Fibroblast of pulmonary artery (primary cell): ENCODE measurements around the gene MALAT1.

ENCODE experiments used
- DNase-seq: peaks from one replicate; pipeline ENCODE4 v3.0.0-alpha.2; 2010; ENCODE audit warnings: low read depth
- H3K4me3 ChIP-seq: replicated peaks from 2 replicates; pipeline ENCODE4 v1.5.1; 2011; ENCODE audit warnings: low read depth, mild to moderate bottlenecking, control low read depth, low read length, moderate library complexity
- TF ChIP-seq, protein P1 (sequence below): IDR thresholded peaks from 2 replicates; pipeline ENCODE4 v1.5.1; 2011; ENCODE audit warnings: mild to moderate bottlenecking, control low read depth, low read length, inconsistent platforms; ENCODE audit errors: missing control alignments

MALAT1 gene

GRCh38 chr11:65524014-65524740 is 25.3 kb downstream of the MALAT1 start:
- TF ChIP-seq, protein P1, sequence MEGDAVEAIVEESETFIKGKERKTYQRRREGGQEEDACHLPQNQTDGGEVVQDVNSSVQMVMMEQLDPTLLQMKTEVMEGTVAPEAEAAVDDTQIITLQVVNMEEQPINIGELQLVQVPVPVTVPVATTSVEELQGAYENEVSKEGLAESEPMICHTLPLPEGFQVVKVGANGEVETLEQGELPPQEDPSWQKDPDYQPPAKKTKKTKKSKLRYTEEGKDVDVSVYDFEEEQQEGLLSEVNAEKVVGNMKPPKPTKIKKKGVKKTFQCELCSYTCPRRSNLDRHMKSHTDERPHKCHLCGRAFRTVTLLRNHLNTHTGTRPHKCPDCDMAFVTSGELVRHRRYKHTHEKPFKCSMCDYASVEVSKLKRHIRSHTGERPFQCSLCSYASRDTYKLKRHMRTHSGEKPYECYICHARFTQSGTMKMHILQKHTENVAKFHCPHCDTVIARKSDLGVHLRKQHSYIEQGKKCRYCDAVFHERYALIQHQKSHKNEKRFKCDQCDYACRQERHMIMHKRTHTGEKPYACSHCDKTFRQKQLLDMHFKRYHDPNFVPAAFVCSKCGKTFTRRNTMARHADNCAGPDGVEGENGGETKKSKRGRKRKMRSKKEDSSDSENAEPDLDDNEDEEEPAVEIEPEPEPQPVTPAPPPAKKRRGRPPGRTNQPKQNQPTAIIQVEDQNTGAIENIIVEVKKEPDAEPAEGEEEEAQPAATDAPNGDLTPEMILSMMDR = no peak
- peak overlapping the region; percentile 25 for H3K4me3 ChIP-seq

GRCh38 chr11:65524741-65525545 is 26.1 kb downstream of the MALAT1 start, which contains the start of gene SCYL1:
SCYL1 (plus strand) TSS chr11:65525083; CDS start chr11:65525154, 71 bp downstream.
- DNase-seq = peak; percentile 83
- H3K4me3 ChIP-seq = peak within 1 kb of the TSS; percentile 79
- TF ChIP-seq, protein P1 = no peak

More at GRCh38 chr11:65524014-65524740, 25.3 kb downstream of the MALAT1 start:
- DNase-seq = no peak

DNA sequence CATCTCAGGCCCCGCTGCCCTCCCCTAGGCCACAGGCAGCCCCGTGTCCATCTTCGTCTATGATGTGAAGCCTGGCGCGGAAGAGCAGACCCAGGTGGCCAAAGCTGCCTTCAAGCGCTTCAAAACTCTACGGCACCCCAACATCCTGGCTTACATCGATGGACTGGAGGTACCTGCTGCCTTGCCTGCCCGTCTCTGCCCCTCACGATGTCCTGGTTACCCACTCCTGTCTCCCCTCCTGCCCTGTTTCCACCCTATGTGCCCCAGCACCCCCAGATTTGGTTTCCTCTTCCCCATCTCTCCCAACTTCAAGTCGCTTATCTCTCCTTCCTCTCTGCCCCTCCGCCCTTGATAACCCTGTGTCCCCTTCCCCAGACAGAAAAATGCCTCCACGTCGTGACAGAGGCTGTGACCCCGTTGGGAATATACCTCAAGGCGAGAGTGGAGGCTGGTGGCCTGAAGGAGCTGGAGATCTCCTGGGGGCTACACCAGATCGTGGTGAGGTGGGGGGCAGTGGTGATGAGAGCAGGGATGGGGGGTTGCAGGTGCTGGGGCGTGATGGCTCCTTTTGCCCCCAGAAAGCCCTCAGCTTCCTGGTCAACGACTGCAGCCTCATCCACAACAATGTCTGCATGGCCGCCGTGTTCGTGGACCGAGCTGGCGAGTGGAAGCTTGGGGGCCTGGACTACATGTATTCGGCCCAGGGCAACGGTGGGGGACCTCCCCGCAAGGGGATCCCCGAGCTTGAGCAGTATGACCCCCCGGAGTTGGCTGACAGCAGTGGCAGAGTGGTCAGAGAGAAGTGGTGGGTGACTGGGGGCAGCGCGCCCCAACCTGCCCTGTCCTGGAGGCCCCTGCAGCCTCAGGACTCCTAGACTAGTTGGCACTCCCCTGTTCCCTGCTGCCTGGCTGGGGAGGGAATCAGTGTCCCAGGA is 27.0 kb downstream of the MALAT1 start:
- TF ChIP-seq, protein P1 = no peak
- no peak for DNase-seq
- peak overlapping the region; percentile 79 for H3K4me3 ChIP-seq

DNA sequence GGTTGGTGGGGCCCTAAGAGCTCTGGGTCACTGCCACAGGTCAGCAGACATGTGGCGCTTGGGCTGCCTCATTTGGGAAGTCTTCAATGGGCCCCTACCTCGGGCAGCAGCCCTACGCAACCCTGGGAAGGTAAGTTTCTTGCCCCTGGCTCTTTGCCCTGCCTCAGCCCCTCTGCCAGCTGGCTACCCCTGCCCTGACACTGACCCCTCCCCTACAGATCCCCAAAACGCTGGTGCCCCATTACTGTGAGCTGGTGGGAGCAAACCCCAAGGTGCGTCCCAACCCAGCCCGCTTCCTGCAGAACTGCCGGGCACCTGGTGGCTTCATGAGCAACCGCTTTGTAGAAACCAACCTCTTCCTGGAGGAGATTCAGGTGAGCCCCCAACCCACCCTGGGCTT is 27.9 kb downstream of the MALAT1 start:
- no peak for DNase-seq

DNA sequence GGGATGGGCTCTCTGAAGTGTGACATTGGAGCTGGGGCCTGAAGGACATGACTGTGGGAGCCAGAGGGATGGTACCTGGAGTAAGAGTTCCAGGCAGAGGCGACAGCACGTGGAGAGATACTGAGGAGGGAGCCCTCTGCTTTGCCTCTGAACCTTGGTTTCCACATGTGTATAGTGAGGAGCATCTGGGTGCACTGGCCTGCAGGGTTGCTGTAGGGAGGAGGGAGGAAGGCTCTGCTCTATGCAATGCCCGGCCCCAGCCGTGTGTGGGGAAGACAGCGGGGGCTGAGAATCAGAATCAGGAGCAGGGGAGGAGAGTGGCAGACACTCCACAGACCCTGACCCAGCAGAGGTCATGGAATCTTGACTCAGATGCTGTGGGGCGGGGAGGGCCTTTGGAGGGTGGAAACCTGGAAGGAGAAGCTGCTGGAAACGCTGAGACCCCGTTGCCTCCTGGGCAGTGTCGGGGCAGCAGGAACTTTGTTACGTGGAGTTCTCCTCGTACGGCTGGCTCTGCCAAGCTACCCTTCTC is 30.0 kb downstream of the MALAT1 start:
- TF ChIP-seq, protein P1 = no peak
- no peak overlapping the region for H3K4me3 ChIP-seq
- no peak for DNase-seq

More for the DNA sequence above, 27.9 kb downstream of the MALAT1 start:
- TF ChIP-seq, protein P1 = no peak
- no peak overlapping the region for H3K4me3 ChIP-seq

DNA sequence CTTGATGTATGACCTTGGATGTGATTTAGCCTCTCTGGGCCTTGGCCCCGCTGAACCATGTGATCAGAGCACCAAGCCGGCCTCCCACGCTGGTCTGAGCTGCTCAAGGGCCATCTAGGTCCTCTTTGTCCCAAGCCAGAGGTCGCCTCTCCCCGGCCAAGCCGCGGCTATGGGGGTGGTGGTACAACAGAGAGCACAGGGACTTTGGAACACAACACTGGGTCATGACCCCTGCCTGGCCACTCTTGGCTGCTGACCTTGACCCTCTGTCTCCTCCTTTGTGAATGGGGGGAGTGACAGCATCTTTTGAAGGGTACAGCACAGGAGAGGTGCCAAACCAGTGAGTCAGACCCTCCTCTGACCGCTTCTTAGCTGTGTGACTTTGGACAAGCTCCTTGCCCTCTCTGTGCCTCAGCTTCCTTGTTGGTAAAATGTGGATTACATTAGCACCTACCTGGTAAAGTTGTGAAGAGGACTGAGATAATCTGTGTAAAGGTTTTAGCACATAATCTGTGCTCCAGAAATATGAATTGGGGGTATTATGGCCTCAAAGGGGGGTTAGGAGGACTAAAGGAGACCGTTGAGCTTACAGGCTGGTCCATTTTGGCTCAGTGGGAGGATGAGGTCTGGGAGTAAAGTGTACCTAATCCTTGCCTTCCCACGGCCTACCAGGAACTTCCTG is 30.8 kb downstream of the MALAT1 start:
- TF ChIP-seq, protein P1 = no peak

More for the DNA sequence above, 30.8 kb downstream of the MALAT1 start:
- no peak for DNase-seq
- no peak overlapping the region for H3K4me3 ChIP-seq
